ENCODE measurements around the gene HSPB6. TPM values are rescaled to one million over a fixed set of nuclear protein-coding genes. Genes with fewer than 3 reads are reported as not detected.
A peak's percentile ranks its signal among the peaks of the same experiment; 100 is the strongest.

The HSPB6 gene
- total RNA-seq, 2 donors from 2014 or later: not detected

DNA sequence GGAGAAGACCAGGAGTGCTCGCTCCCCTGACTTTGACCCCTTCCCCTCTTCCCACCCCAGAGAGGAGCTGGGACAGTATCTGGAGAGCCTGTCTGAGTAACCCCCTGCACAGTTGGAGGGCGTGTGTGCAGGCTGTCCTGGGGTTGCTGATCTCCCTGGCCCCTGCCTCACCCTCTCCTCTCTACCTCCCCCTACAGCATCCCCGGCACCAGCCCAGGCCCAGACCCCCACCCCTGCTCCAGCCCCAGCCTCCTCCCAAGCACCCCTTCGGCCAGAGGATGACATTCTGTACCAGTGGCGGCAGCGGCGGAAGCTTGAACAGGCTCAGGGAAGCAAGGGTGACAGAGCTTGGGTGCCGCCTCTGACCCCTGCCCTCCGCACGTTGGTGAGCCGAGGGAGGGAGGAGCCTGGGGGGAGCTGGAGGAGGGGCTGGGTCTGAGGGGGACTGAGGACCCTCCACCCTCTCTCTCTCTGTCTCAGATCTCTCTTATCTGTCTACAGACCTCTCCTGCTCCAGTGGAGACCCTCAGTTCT lies 9.8 kb upstream of the HSPB6 start:
- H3K4me1 Mint-ChIP-seq (ENCODE audit: low read depth in 2 of 2): peaks cover 0 to 4% of the 10 kb centered on the region in 2 donors
- H3K9me3 Mint-ChIP-seq: no peaks in the 10 kb centered on the region
- H3K4me3 Mint-ChIP-seq: no peak overlapping the region
- DNase-seq (ENCODE audit: low spot score): no peak
- peak; percentile 29 to 38 for ATAC-seq
- H3K27me3 Mint-ChIP-seq: no peaks in the 10 kb centered on the region
- H3K27ac Mint-ChIP-seq: no peak overlapping the region
- H3K36me3 Mint-ChIP-seq: no peaks in the 10 kb centered on the region

DNA sequence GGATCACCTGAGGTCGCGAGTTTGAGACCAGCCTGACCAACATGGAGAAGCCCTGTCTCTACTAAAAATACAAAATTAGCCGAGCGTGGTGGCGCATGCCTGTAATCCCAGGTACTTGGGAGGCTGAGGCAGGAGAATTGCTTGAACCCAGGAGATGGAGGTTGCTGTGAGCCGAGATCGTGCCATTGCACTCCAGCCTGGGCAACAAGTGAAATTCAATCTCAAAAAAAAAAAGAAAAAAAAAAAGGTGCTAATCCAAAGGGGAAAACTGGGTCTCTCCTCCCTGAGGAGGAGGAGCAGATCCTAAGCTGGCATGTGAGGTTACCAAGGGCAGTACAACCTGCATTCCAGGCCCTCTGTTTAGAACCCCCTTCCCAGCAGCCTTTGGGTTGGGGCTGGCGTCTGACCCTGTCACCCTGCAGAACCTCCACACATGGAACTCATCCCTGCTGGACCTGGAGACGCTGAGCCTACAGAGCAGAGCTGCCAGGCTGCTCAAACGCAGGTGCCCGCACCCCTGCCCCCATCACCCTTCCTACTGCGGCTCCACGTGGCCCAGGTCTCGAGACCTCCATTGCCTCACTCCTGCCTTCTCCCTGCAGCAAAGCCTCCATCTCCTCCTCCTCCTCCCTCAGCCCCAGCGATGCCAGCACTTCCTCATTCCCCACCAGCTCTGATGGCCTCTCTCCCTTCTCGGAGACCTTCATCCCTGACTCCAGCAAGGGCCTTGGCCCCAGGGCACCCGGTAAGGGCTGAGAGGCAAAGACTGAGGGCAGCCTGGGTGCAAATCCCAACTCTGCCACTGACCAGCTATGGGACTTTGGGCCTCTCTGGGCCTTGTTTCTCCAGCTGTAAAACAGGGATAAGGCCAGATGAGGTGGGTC lies 7.8 kb upstream of the HSPB6 start:
- H3K9me3 Mint-ChIP-seq: no peaks in the 10 kb centered on the region
- no peak overlapping the region for H3K27ac Mint-ChIP-seq
- no peak overlapping the region for H3K4me3 Mint-ChIP-seq
- peaks cover 1 to 6% of the 10 kb centered on the region in 2 donors for H3K4me1 Mint-ChIP-seq (ENCODE audit: low read depth in 2 of 2)
- no peaks in the 10 kb centered on the region for H3K27me3 Mint-ChIP-seq
- ATAC-seq: no peak
- DNase-seq (ENCODE audit: low spot score): no peak
- no peaks in the 10 kb centered on the region for H3K36me3 Mint-ChIP-seq

DNA sequence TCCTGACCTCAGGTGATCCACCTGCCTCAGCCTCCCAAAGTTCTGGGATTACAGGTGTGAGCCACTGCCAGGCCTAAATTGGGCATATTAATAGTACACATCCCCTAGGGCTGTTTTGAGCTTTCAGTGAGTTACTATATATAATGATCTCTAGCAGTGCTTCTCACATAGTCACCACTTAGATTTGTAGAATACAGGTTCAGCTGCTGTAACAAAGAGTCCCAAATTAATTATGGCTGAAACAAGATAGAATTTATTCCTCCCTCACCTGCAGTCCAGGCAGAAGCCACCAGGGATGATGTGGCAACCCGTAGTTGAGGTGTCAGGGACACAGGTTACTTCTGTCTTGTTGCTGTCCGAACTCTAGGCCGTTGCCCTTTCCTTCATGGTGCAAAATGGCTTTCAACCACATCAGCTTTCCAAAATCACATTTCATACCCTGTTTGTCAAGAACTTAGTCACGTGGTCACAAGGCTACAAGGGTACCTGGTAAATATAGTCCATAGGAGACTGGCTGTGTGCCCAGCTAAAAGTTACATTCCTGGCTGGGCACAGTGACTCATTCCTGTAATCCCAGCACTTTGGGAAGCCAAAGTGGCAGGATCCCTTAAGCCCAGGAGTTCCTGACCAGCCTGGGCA lies 4.0 kb upstream of the HSPB6 start:
- Mint-ChIP-seq H3K27ac (no peak overlapping the region), H3K4me3 (no peak overlapping the region), H3K36me3 (no peaks in the 10 kb centered on the region), H3K9me3 (no peaks in the 10 kb centered on the region), H3K27me3 (peaks cover 0 to 5% of the 10 kb centered on the region in 2 donors), H3K4me1 (ENCODE audit: low read depth in 2 of 2) (peaks cover 19 to 29% of the 10 kb centered on the region in 2 donors)
- ATAC-seq (no peak), DNase-seq (ENCODE audit: low spot score) (no peak)

DNA sequence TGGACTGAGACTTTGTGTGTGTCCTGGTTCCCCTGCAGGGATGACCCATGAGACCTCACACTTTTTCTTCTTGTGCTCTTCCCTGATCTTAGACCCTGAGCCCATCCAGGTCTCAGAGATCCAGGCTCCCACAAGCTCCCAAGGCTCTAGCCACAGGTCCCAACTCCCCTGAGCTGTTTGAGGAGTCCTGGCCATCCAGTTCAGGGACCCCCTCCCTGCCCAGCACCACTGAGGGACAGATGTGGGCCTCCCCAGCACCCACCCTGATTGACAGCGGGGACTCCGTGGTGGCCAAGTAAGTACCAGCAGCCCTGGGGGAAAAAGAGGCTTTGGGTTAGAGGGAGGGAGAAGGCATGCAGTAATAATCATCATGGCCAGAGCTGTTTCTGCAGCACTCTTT lies 2.9 kb upstream of the HSPB6 start:
- Mint-ChIP-seq H3K9me3 (no peaks in the 10 kb centered on the region), H3K27ac (no peak overlapping the region), H3K36me3 (no peaks in the 10 kb centered on the region), H3K4me3 (peak overlapping the region; percentile 88), H3K4me1 (ENCODE audit: low read depth in 2 of 2) (peaks cover 19 to 32% of the 10 kb centered on the region in 2 donors), H3K27me3 (peaks cover 0 to 10% of the 10 kb centered on the region in 2 donors)
- ATAC-seq (no peak), DNase-seq (ENCODE audit: low spot score) (no peak)

DNA sequence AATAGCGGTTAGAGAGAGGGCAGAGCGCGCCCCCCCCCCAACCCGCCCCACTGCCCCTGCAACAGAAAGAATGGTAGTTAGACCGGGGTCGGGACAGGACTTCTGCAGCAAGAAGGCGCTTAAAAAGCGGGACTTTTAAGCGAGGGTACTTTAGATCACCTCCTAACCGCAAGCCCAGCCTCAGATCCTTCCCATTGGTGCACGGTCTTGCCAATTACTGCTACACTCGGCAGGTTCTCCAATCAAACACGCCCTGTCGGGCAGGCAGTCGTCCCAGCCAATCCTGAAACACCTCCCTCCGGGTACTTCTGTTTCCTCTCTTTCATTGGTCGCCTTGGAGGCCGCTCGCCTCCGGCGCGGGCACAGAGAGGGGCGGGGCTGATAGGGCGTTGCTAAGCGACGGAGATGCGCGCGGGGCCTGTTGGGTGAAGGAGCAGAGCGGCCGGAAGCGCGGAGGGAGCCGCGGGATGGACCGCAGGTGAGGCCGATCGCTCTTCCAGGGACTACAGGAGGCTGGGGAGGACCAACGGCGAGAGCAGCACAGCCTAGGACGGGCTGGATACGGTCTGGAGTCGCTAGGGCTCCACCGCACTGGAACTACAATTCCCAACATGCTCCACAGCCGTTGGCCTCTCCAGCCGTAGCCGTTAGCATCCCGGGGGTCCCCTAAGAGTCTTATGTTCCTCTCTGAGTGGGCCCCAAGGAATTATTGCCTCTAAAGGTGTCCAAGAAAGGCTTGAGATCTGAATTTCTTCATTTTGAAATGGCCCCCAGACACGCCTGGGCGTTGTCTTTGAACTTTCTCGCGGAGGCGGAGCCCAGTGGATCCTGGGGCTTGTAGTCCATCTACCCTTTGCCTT lies 1.1 kb upstream of the HSPB6 start, which contains the start of gene PROSER3:
Gene PROSER3, plus strand, starts transcription at position 428 of the 860 bp plus-strand sequence. Its CDS starts 40 bp downstream, at position 468.
- H3K4me1 Mint-ChIP-seq (ENCODE audit: low read depth in 2 of 2): peaks cover 19 to 32% of the 10 kb centered on the region in 2 donors
- ATAC-seq (peak; percentile 98 to 99), DNase-seq (ENCODE audit: low spot score) (peak; percentile 99)
- H3K36me3 Mint-ChIP-seq: no peaks in the 10 kb centered on the region
- peak within 1 kb of the TSS; percentile 88 for H3K4me3 Mint-ChIP-seq
- H3K27ac Mint-ChIP-seq: peak within 1 kb of the TSS; percentile 78 to 81
- peaks cover 0 to 11% of the 10 kb centered on the region in 2 donors for H3K27me3 Mint-ChIP-seq
- H3K9me3 Mint-ChIP-seq: no peaks in the 10 kb centered on the region

DNA sequence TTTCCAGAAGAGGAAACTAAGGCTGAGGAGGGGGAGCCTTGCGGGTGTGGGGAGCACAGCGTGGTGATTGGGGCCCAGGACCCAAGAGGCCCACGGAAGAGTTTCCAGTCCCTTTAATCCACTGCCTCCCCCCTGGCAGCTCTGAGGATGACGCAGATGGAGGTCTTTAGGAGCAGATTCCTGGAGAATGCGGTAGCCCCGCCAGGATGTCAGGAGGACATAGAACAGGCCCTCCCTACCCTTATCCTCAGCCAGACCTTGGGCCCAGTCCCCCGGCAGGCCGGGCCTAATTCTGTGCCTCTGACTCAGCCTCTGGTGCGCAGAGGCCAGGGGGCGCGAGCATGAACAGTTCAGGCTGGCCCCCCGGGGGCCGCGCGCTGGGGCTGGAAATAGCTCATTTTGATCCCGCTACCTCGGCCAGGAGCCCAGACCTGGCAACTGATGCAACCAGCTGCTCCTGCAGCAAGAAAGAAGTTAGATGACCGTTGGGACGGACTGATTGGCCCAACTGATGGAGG lies 461 bp upstream of the HSPB6 start:
- peak overlapping the region; percentile 78 to 81 for H3K27ac Mint-ChIP-seq
- no peaks in the 10 kb centered on the region for H3K9me3 Mint-ChIP-seq
- H3K4me3 Mint-ChIP-seq: peak overlapping the region; percentile 88
- ATAC-seq (peak in 1 of 2 donors; percentile 10), DNase-seq (ENCODE audit: low spot score) (no peak)
- no peaks in the 10 kb centered on the region for H3K36me3 Mint-ChIP-seq
- peaks cover 0 to 11% of the 10 kb centered on the region in 2 donors for H3K27me3 Mint-ChIP-seq
- H3K4me1 Mint-ChIP-seq (ENCODE audit: low read depth in 2 of 2): peaks cover 19 to 32% of the 10 kb centered on the region in 2 donors

DNA sequence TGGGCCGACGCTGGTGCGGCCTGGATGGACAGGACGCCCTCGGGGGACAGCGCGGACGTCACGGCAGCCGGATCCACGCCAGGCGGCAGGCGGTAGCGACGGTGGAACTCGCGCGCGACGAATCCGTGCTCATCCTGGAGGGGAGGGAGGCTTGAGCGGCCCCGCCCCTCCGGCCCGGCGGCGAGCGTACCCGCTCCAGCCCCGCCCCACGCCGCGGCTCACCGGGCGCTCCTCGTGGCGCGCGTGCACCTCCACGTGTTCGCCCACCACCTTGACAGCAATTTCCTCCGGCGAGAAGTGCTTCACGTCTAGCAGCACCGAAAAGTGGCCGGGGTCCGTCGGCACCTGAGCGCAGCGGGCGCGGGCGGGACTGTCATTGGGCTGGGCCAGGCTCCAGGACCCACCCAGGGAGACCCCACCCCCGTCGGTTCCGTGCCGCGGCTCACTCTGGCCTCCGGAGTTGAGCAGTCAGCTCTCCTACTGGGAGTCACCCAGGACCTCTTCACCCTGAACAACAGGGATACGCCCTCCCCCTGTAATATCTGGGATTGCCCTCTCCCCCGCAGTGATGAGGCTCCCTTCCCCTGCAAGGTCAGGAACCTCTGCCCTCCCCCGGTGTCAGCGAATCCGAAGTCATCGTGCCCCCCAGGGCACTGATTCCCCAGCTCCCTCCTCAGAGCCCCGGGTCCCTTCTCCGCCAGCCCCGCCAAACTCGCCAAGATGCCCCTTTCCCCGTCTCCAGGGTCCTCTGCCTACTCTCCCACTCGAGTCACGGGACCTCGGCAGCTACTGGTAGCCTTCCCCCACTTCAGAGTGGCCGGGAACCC lies 1.1 kb downstream of the HSPB6 start:
- H3K36me3 Mint-ChIP-seq: no peaks in the 10 kb centered on the region
- H3K27me3 Mint-ChIP-seq: peaks cover 0 to 11% of the 10 kb centered on the region in 2 donors
- no peak overlapping the region for H3K27ac Mint-ChIP-seq
- no peaks in the 10 kb centered on the region for H3K9me3 Mint-ChIP-seq
- ATAC-seq (no peak), DNase-seq (ENCODE audit: low spot score) (no peak)
- peaks cover 19 to 32% of the 10 kb centered on the region in 2 donors for H3K4me1 Mint-ChIP-seq (ENCODE audit: low read depth in 2 of 2)
- H3K4me3 Mint-ChIP-seq: peak overlapping the region; percentile 37

DNA sequence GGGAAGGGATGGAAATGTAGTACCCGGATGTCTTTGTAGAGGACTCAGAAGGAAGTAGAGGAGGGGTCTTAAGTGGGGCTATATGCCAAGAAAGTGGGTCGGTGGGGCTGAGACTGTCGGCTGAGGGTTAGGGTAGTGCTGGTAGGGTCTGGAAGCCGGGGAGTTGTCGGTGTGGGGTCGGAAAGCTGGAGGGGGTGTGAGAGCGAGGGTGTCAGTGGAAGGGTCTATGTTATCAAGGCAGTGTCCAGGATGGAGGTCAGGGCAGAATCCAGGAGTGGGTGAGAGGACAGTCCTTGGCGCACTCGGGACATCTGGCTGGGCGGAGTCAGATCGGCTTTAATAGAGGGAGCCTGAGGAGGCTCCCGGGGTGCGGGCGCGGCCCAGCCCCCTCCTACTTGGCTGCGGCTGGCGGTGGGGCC lies 1.7 kb downstream of the HSPB6 start:
- peaks cover 19 to 31% of the 10 kb centered on the region in 2 donors for H3K4me1 Mint-ChIP-seq (ENCODE audit: low read depth in 2 of 2)
- no peak overlapping the region for H3K27ac Mint-ChIP-seq
- H3K36me3 Mint-ChIP-seq: no peaks in the 10 kb centered on the region
- H3K27me3 Mint-ChIP-seq: peaks cover 0 to 11% of the 10 kb centered on the region in 2 donors
- no peak for ATAC-seq
- H3K9me3 Mint-ChIP-seq: no peaks in the 10 kb centered on the region
- peak overlapping the region; percentile 27 for H3K4me3 Mint-ChIP-seq
- DNase-seq (ENCODE audit: low spot score): no peak

DNA sequence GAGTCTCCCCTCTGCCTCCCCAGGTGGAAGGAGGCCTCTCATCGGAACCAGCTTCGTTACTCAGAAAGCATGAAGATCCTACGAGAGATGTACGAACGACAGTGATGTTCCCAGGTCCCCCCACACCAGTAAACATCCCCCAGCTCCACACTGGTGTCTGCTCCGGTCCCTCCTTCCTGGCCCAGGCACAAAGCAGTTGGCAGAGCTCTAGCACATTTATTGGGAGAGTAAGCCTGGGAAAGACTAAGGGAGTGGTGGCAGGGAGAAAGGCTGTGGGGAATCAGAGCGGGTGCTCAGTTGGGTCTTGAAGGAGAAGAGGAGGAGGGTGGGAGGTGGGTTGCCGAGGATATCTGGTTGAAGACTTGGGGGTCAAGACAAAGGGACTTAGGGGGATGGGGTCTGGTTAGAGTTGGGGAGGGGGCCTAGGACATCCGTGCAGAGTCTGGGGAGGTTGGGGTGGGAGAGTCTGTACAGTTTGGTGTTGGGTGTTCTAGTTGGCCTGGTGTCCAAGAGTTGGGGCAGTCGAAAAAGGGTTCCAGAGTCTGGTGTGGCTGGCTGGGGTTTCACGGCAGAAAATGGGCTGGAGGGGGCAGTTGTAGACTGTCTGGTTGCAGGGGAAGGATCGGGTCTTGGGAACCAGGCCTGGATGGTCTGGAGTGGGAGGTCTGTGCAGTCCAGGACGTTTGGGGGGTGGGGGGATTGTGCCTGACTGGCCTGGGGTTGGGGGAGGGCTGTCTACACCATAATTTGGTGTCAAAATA lies 2.3 kb downstream of the HSPB6 start:
- H3K4me1 Mint-ChIP-seq (ENCODE audit: low read depth in 2 of 2): peaks cover 21 to 35% of the 10 kb centered on the region in 2 donors
- no peaks in the 10 kb centered on the region for H3K9me3 Mint-ChIP-seq
- DNase-seq (ENCODE audit: low spot score) (no peak), ATAC-seq (no peak)
- H3K36me3 Mint-ChIP-seq: no peaks in the 10 kb centered on the region
- H3K27me3 Mint-ChIP-seq: peaks cover 0 to 11% of the 10 kb centered on the region in 2 donors
- H3K4me3 Mint-ChIP-seq: peak overlapping the region; percentile 27
- H3K27ac Mint-ChIP-seq: no peak overlapping the region

DNA sequence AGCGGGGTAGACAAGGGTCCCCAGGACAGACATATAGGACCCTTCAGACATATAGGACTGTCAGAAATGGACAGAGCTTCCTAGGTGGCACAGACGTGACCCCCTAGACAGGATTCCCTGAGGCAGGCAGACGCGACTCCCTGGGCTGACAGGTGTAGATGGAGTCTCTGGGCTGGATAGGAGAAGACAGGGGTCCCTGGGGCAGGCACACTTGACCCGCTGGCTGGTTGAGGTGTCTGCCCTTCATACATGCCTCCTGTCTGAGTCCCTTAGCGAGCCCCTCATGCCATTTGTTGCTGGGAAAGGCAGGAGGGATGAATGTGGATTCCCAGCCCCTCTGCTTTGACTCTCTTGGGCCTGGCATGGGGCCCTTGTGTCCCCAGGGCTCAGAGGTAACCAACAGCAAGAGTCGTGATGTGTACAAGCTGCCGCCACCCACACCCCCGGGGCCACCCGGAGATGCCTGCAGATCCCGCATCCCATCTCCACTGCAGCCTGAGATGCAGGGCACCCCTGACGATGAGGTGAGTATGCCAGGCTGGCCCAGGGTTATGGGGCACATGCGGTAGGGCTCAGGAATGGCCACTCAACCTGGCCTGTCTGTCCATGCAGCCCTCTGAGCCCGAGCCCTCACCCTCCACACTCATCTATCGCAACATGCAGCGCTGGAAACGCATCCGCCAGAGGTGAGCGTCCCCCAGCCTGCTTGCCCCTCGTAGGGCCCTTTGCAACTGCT lies 3.0 kb downstream of the HSPB6 start:
- Mint-ChIP-seq H3K4me3 (no peak overlapping the region), H3K27me3 (peaks cover 0 to 11% of the 10 kb centered on the region in 2 donors), H3K27ac (no peak overlapping the region), H3K4me1 (ENCODE audit: low read depth in 2 of 2) (peaks cover 21 to 33% of the 10 kb centered on the region in 2 donors), H3K36me3 (no peaks in the 10 kb centered on the region), H3K9me3 (no peaks in the 10 kb centered on the region)
- DNase-seq (ENCODE audit: low spot score) (no peak), ATAC-seq (no peak)

DNA sequence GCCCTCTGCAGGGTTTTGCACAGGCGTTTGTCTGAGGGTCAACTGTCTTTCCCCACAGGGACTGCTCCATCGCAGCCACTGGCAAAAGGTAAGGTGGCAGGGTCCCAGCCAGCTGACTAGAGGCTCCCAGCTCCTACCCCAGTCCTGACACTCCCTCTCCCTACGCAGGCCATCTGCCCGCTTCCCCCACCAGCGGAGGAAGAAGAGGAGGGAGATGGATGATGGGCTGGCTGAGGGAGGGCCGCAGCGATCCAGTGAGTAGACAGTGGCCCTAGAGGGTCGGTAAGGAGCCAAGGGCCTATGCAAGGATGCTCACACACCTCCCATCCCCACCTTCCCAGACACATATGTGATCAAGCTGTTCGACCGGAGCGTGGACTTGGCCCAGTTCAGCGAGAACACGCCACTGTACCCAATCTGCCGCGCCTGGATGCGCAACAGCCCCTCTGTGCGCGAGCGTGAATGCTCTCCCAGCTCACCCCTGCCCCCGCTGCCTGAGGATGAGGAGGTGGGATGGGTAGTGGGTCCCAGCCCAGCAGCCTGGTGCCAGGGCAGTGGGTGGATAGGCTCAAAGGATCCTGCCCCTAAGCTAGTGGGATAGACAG lies 4.0 kb downstream of the HSPB6 start:
- Mint-ChIP-seq H3K27me3 (peaks cover 0 to 11% of the 10 kb centered on the region in 2 donors), H3K27ac (no peak overlapping the region), H3K4me3 (no peak overlapping the region), H3K4me1 (ENCODE audit: low read depth in 2 of 2) (peaks cover 27 to 39% of the 10 kb centered on the region in 2 donors), H3K9me3 (no peaks in the 10 kb centered on the region), H3K36me3 (no peaks in the 10 kb centered on the region)
- DNase-seq (ENCODE audit: low spot score) (no peak), ATAC-seq (no peak)

All from natural killer cell treated with Interleukin-12 subunit alpha and Interleukin-12 subunit beta and Interleukin-15 and Interleukin-18, amount 100 ng/mL, for 72 hours (primary cell).